Globus pallidus (tissue), 1 donor: Measurements from ENCODE around the gene BCL2L14.
A peak's percentile ranks its signal among the peaks of the same experiment; 100 is the strongest.

Source experiments
- DNase-seq: peaks from one replicate; pipeline ENCODE4 v3.0.0-alpha.2; 2015; ENCODE audit warnings: low spot score

Gene BCL2L14

GRCh38 chr12:12070674-12071656 is at the start of gene BCL2L14:
TSS of gene BCL2L14 (plus strand) at chr12:12070939. CDS start at chr12:12079306, 8,367 bp downstream.
- DNase-seq = no peak

DNA sequence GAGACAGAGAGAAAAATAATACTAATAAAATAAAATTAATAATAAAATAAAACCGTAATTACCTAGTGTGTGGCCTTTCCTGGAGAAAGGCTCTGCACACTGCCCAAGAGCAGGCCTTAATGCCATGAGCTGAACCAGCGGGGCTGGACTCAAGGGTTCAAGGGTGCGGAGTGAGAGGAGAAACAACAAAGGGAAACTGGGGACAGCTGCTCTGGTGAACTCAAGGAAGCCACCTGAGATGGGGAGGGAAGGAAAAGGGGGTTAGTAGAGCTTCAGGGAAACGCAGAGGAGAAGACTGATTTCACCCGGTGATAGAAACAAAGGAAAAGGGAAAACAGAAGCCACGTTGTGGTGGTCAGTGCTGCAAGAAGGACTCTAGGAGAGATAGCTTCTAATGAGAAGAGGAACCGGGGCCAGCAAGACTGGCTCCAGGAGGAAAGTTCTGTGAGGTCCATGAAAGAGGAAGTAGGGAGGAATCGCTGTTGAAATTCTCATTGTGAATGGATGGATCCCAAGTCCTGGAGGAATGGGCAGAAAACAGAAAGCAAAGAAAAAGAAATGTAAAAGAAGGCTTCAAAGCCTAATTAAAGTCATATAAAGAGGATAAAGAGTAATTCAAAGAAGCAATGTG is 48.3 kb upstream of the BCL2L14 start:
- DNase-seq = no peak

DNA sequence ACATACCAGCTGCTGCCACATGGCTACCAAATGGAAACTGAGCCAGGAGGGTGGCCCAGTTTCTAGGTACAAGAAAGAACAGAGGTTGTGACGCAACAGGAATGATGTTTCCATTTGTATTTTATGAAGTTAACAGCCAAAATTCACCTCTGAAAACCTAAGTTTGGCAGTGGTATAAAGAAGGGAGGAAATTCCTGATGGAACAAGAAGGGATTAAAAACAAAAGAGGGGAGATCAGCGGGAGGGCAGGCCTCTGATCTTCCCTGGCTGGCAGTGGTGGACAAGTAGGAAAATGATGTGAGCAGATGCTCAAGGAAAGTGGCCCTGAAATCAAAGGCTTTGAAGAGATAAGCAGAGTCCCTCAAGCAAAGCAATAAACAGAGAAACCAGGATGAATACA is 47.3 kb upstream of the BCL2L14 start:
- DNase-seq = no peak

DNA sequence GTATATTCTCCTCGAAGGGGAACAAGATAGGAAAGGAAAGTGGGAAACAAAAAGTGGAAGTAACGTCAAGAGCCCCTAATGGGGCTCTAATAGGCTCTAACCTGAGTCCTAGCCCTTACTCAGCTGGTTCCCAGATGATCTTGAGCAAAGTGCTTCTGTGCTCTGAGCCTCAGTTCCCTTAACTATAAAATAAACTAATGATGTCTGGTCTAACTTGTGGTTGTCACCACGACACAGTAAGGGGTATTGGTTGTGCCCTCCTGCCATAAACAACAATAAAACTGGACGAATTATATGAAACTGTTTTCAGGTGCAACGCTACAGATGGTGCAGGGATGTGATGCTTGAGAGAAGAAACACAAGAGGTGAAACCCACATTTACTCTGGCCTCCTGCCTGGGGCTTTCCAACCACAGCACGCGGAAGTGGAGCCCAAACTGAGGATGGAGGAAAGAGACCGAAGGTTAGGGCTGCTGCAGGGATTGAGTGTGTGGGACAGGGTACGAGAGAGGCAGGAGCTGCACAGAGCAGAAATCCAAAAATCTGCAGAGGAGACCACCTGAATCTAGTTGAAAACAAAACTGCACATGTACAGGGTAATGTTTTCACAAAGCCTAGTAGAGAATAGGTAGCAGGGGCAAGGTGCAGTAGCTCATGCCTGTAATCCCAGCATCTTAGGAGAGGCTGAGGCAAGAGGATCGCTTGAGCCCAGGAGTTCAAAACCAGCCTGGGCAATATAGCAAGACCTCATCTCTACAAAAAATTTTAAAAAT is 45.6 kb upstream of the BCL2L14 start:
- DNase-seq = no peak

DNA sequence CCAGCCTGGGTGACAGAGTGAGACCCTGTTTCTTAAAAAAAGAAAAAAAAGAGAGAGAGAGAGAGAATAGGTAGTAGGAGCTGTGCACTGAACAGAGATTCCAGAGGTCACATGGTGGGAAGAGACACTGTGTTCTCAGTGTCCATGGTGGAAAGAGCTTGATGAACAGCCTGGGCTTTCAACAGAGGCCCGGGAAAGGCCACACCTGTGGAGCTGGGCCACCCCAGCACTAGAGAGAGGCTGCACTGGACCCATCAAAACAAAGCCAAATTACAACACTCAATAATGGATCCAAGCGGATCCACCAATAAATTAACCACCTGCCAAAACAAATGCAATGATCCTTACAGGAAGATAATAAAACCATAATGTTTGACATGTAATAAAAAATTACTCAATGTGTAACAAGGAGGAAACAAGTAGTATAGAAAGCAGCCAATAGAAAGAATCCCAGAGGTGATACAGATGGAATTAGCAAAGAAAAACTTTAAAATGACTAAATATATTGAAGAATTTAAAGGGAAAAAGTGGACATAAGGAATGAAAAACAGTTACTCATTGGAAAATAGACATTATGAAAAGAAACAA is 44.8 kb upstream of the BCL2L14 start:
- no peak for DNase-seq

DNA sequence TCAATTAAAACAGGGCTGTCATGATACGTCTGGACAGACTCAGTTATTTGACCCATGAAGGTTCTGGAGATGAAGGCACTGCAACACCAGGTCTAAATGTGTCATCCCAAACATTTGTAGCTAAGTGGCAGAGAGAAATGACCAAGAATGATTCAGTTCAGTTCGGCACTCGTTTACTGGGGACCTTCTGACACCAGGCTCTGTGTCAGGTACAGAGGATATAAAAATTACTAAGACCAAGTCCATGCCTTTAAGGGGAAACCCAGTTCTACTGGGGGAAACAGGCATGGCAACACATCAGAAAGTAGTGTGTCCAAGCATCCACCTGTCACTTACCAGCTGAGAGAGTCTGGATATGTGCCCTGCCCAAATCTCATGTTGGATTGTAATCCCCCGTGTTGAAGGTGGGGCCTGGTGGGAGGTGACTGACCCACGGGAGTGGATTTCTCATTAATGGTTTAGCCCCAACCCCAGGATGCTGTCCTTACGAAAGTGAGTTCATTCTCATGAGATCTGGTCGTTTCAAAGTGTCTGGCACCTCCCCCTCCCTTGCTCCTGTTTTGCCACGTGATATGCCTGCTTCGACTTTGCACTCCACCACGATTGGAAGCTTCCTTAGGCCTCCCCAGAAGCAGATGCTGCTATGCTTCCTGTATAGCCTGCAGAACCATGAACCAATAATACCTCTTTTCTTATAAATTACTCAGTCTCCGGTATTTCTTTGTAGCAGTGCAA is 41.9 kb upstream of the BCL2L14 start:
- DNase-seq = no peak

DNA sequence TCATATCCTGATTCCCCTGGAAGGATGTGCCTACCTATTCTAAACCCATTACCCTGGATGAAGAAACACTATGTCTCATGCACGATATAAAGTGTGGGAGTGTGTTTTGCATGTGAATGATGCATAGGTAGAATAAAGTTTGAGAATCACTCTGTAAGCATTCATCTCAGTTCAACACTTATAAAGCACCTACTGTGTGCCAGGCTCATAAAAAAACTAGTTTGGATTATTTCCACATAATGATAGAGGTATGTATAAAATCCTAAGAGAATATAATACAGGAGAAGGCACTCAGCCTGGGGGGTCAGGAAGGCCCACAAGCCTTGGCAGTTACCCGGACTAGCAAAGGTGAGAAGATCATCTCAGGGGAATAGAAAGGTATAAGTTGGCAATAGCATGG is 41.1 kb upstream of the BCL2L14 start:
- no peak for DNase-seq

GRCh38 chr12:12032260-12032791 is 38.4 kb upstream of the BCL2L14 start:
- no peak for DNase-seq

GRCh38 chr12:12032851-12033797 is 37.6 kb upstream of the BCL2L14 start:
- peak; percentile 81 for DNase-seq

- DNase-seq = no peak
Observed at GRCh38 chr12:12033824-12034223, 36.9 kb upstream of the BCL2L14 start.

GRCh38 chr12:12034344-12034743 is 36.4 kb upstream of the BCL2L14 start:
- DNase-seq = no peak

- DNase-seq = no peak
Observed at GRCh38 chr12:12035229-12035628, 35.5 kb upstream of the BCL2L14 start.

DNA sequence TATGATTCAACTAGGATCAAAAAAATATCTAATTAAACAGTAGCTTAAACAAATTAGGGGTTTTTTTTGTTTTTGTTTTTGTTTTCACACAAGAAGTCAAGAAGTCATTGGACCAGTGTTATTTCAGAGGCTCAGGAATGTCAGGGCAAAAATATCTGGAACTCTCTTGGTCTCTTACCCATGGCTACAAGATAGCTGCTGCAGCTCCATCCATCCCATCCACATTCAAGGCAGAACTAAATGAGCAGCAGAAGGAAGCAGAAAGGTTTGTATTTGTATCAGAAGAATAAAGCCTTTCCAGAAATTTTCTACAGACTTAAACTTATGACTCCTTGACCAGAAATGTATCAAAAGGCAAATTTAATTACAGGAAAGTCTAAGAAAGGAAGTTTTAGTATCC is 33.8 kb upstream of the BCL2L14 start:
- no peak for DNase-seq

- DNase-seq = no peak
Observed at GRCh38 chr12:12039897-12040296, 30.8 kb upstream of the BCL2L14 start.

- DNase-seq = no peak
Observed at GRCh38 chr12:12046401-12046800, 24.3 kb upstream of the BCL2L14 start.

- no peak for DNase-seq
Observed at GRCh38 chr12:12047682-12048081, 23.1 kb upstream of the BCL2L14 start.

DNA sequence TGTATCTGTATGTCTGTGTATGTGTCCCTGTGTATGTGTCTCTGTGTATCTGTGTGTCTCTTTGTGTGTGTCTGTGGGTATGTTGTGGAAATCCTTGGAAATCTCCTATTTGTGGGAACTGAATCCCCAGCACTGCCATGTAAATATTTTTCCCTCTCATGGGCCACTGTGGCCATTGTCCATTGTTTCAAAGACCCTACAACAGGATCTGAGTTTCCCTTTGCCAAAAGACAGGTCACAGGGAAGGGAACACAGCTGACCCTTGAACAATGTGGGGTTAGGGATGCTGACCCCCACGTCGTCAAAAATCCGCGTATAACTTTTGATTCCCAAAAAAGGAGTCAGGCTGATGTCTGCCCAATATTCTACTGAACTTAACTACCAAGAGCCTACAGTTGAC is 22.5 kb upstream of the BCL2L14 start:
- DNase-seq = no peak

DNA sequence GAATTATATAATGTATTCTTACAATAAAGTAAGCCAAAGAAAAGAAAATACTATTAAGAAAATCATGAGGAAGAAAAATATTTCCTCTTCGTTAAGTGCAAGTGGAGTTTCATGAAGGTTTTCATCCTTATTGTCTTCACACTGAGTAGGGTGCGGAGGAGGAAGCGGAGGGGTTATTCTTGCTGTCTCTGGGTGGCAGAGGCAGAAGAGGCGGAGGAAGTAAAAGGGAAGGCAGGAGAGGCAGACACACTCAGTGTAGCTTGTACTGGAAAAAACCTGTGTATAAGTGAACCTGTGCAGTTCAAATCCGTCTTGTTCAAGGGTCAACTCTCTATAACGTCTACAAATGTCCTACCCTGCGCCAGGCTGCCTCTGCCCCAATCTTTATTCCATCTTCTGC is 22.0 kb upstream of the BCL2L14 start:
- no peak for DNase-seq

GRCh38 chr12:12051668-12052067 is 19.1 kb upstream of the BCL2L14 start:
- DNase-seq = no peak

GRCh38 chr12:12054993-12055392 is 15.7 kb upstream of the BCL2L14 start:
- DNase-seq = no peak
